GM12878 (cell line): ENCODE data around the gene TDP1. TPM values are rescaled to one million over a fixed set of nuclear protein-coding genes. Genes with fewer than 3 reads are reported as not detected.

Experiments
- ATAC-seq: fragments of 200-7000 bp; cut with Tn5 transposase; 3 replicates; pipeline ENCODE4 v1.9.1; 2020; ENCODE audit warnings: mild to moderate bottlenecking, moderate library complexity
- BruUV-seq: library from RNA; stranded (reverse); fragments of 400-500 nt; replicated peaks from 2 replicates; lab custom pipeline; 2021; lab: Mats Ljungman, UMichigan
- CTCF ChIA-PET: fragments of 300-600 bp; sonication (Branson Sonifier 250); formaldehyde crosslinking; extraction: SDS; loops from one replicate; lab custom pipeline; 2021; ENCODE audit warnings: inconsistent platforms; lab: Yijun Ruan, JAX
- POLR2A ChIA-PET: fragments of 350-600 bp; formaldehyde crosslinking; extraction: SDS; loops from one replicate; lab custom pipeline; 2021; ENCODE audit warnings: inconsistent platforms; lab: Charles Lee
- RAD21 ChIA-PET: fragments of 300-600 bp; sonication (Branson Sonifier 250); formaldehyde crosslinking; loops from one replicate; lab custom pipeline; 2023; ENCODE audit warnings: antibody characterized with exemption; ENCODE audit not compliant: unreplicated experiment; lab: Charles Lee
- SMC1A ChIA-PET: fragments of 300-600 bp; sonication (Branson Sonifier 250); formaldehyde crosslinking; loops from one replicate; lab custom pipeline; 2023; ENCODE audit not compliant: unreplicated experiment, uncharacterized antibody; lab: Charles Lee
- DNase-seq: peaks from one replicate; pipeline ENCODE4 v3.0.0-alpha.2; 2011; ENCODE audit warnings: low read depth, low spot score
- FAIRE-seq: peaks from 3 replicates; lab custom pipeline; 2011; peaks lifted over from hg19 to GRCh38; lab: Jason Lieb, UNC
- H2AFZ ChIP-seq: 2 replicates; pipeline ENCODE4 v1.6.0; 2011; ENCODE audit warnings: low read depth, low read length, control low read depth; ENCODE audit not compliant: control insufficient read depth
- H3K27ac ChIP-seq: 2 replicates; pipeline ENCODE4 v1.5.1; 2011; ENCODE audit warnings: control low read depth; ENCODE audit not compliant: control insufficient read depth, insufficient read depth
- H3K27me3 ChIP-seq, 2 experiments: replicated peaks in 1 of 2; 2 replicates each; pipeline versions ENCODE4 v1.6.0 to v1.6.1; 2011; ENCODE audit warnings: low read length in 1 of 2; ENCODE audit not compliant: control insufficient read depth in 2 of 2, insufficient read depth in 2 of 2
- H3K36me3 ChIP-seq, 2 experiments: 2 replicates each; pipeline ENCODE4 v1.5.1; 2011; ENCODE audit warnings: low read length in 1 of 2; ENCODE audit not compliant: control insufficient read depth in 2 of 2, insufficient read depth in 2 of 2
- H3K4me1 ChIP-seq: 2 replicates; pipeline ENCODE4 v1.6.1; 2011; ENCODE audit warnings: mild to moderate bottlenecking, low read length, moderate library complexity, mixed read lengths; ENCODE audit not compliant: control insufficient read depth, insufficient read depth
- H3K4me2 ChIP-seq: 2 replicates; pipeline ENCODE4 v1.6.0; 2011; ENCODE audit warnings: control low read depth; ENCODE audit not compliant: control insufficient read depth, insufficient read depth
- H3K4me3 ChIP-seq: fragments of 200-600 bp; sonication (generic); 2 replicates; pipeline ENCODE4 v1.5.1; 2016
- H3K79me2 ChIP-seq: 2 replicates; pipeline ENCODE4 v1.6.0; 2011; ENCODE audit warnings: low read length; ENCODE audit not compliant: control insufficient read depth, insufficient read depth
- H3K9ac ChIP-seq: 2 replicates; pipeline ENCODE4 v1.8.0; 2011; ENCODE audit warnings: low read length, control low read depth, mixed read lengths; ENCODE audit not compliant: control insufficient read depth, insufficient read depth
- H3K9me3 ChIP-seq: replicated peaks from 3 replicates; pipeline ENCODE4 v1.5.1; 2011; ENCODE audit warnings: mild to moderate bottlenecking, low read length; ENCODE audit not compliant: control insufficient read depth, insufficient read depth
- H4K20me1 ChIP-seq: 2 replicates; pipeline ENCODE4 v1.6.0; 2011; ENCODE audit not compliant: control insufficient read depth, insufficient read depth
- EZH2 ChIP-seq: IDR thresholded peaks from 2 replicates; pipeline ENCODE4 v1.6.1; 2012; ENCODE audit warnings: low read depth, mild to moderate bottlenecking, control low read depth, inconsistent platforms, low read length, borderline replicate concordance; ENCODE audit not compliant: control insufficient read depth
- GATAD2B ChIP-seq: fragments of 450-650 bp; conservative IDR thresholded peaks from 2 replicates; pipeline ENCODE4 v1.6.1; 2017; ENCODE audit warnings: low read depth, mild to moderate bottlenecking, moderate library complexity
- LARP7 ChIP-seq: fragments of 450-650 bp; IDR thresholded peaks from 2 replicates; pipeline ENCODE4 v1.6.1; 2017; ENCODE audit warnings: mild to moderate bottlenecking
- PML ChIP-seq: IDR thresholded peaks from 2 replicates; pipeline ENCODE4 v1.6.1; 2012; ENCODE audit warnings: low read length, inconsistent platforms
- POLR2AphosphoS5 ChIP-seq: IDR thresholded peaks from 2 replicates; pipeline ENCODE4 v1.6.1; 2011; ENCODE audit warnings: mild to moderate bottlenecking, low read length, inconsistent platforms
- POU2F2 ChIP-seq: IDR thresholded peaks from 3 replicates; pipeline ENCODE4 v1.6.1; 2011; ENCODE audit warnings: low read depth, mild to moderate bottlenecking, low read length, borderline replicate concordance
- TAF1 ChIP-seq: IDR thresholded peaks from 2 replicates; pipeline ENCODE4 v1.6.1; 2011; ENCODE audit warnings: mild to moderate bottlenecking, low read depth, low read length, borderline replicate concordance
- YY1 ChIP-seq: IDR thresholded peaks from 2 replicates; pipeline ENCODE4 v1.6.1; 2011; ENCODE audit warnings: low read depth, mild to moderate bottlenecking, low read length
- ZBTB11 ChIP-seq: fragments of 450-650 bp; formaldehyde crosslinking; IDR thresholded peaks from 2 replicates; pipeline ENCODE4 v1.5.0; 2022; ENCODE audit warnings: mild to moderate bottlenecking, missing genetic modification characterization
- ZNF207 ChIP-seq: fragments of 450-650 bp; IDR thresholded peaks from 2 replicates; pipeline ENCODE4 v1.6.1; 2014; ENCODE audit warnings: antibody characterized with exemption, mild to moderate bottlenecking, borderline replicate concordance
- ZZZ3 ChIP-seq: IDR thresholded peaks from 2 replicates; pipeline ENCODE4 v1.6.1; 2011; ENCODE audit warnings: low read depth; ENCODE audit not compliant: control insufficient read depth, insufficient read length
- WGBS: methylation state at CpG from one replicate; pipeline ENCODE4 v1.1.6; 2016; ENCODE audit warnings: low lambda C conversion rate; ENCODE audit not compliant: insufficient replicate concordance, insufficient coverage; ENCODE audit errors: missing lambda C conversion rate; 5-methylcytosine and 5-hydroxymethylcytosine counted together
- in situ Hi-C: fragments of 300-500 bp; cut with MboI; formaldehyde crosslinking; loops from 9 replicates; pipeline ENCODE4 v1.14.3; 2018; ENCODE audit warnings: mixed read lengths
- intact Hi-C: fragments of 100-400 bp; cut with micrococcal nuclease; formaldehyde crosslinking; loops from one replicate; pipeline ENCODE4 v1.14.2; 2022; ENCODE audit not compliant: unreplicated experiment
- polyA plus RNA-seq, 11 experiments: library from polyadenylated mRNA; depleted of rRNA in 4 of 11; unstranded in 6 of 11; stranded (reverse) in 5 of 11; fragments of >200 nt; fragmentation: Nextera tagmentation in 4 of 11; fragmentation: Illumina TruSeq in 1 of 11; extraction: Ambion mirVana in 4 of 11; extraction: Trizol in 1 of 11; gene quantifications; 1 replicate in 1 of 11; 2 replicates in 10 of 11; pipeline versions ENCODE4 v1.2.1 to v1.2.3, GENCODE V29; 2011 to 2016; ENCODE audit warnings: inconsistent platforms in 2 of 11, missing spikeins in 2 of 11, low read depth in 1 of 11
- total RNA-seq, 4 experiments: library from RNA; depleted of rRNA in 3 of 4; stranded (reverse); fragments of >200 nt in 3 of 4; fragmentation: Illumina TruSeq in 1 of 4; extraction: Trizol in 1 of 4; gene quantifications; 2 replicates each; pipeline versions ENCODE4 v1.2.1 to v1.2.3, GENCODE V29; 2013 to 2021
- TF ChIP-seq, protein P1 (sequence below): fragments of 450-650 bp; IDR thresholded peaks from 2 replicates; pipeline ENCODE4 v1.6.1; 2016; ENCODE audit warnings: mild to moderate bottlenecking
- TF ChIP-seq, protein P2 (sequence below): IDR thresholded peaks from 2 replicates; pipeline ENCODE4 v1.6.1; 2011; ENCODE audit warnings: borderline replicate concordance, low read depth, mild to moderate bottlenecking, moderate library complexity, low read length; ENCODE audit not compliant: insufficient read depth, poor library complexity, severe bottlenecking
- TF ChIP-seq, protein P3 (sequence below): fragments of 450-650 bp; IDR thresholded peaks from 2 replicates; pipeline ENCODE4 v1.6.1; 2016; ENCODE audit warnings: mild to moderate bottlenecking, moderate library complexity, borderline replicate concordance

TDP1 gene
- total and polyA plus RNA-seq, 10 of the 15 experiments (the other 5 are each of a cell fraction or from before 2014, with no cell fraction given), result 40.2 to 60.4 (median 54.1) TPM

DNA sequence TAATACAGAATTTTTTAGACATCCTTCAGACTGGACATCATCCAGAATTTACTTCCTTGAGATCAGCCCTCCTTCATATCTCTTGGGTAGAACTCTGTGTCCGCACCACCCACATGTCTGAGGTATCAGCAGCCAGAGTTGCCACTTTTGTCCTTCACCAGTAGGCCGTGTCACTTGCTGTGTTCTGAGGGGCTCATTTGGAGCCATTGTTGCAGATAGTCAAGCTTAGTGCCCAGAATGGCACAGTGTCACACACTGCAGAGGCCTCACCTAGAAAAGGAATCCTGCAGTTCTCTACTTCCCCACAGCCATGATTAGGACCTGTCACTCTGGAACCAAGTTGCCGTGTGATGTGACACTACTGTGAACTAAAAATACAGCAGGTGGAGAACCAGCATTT lies 69.2 kb downstream of the TDP1 start:
- Histone ChIP-seq H3K9ac (no peak overlapping the region), H3K9me3 (no peaks in the 10 kb centered on the region), H4K20me1 (no peaks in the 10 kb centered on the region), H3K27ac (no peak overlapping the region), H3K79me2 (no peaks in the 10 kb centered on the region), H2AFZ (no peak overlapping the region), H3K4me3 (no peak overlapping the region), H3K27me3 (no peaks in the 10 kb centered on the region), H3K4me1 (no peaks in the 10 kb centered on the region), H3K36me3 (peaks cover 11 to 20% of the 10 kb centered on the region in 2 experiments), H3K4me2 (no peak overlapping the region)
- in situ Hi-C loops (no loop called here), intact Hi-C loops (no loop called here)
- FAIRE-seq, result no peak
- 96% methylated on average over 3 of the region's 3 CpGs for WGBS
- ChIA-PET SMC1A (no interaction called here), CTCF (interaction anchor here (1.2 kb wide), 1 partner anchor 52 kb away, joined by 3 read pairs; no protein-coding TSS in a partner anchor), RAD21 (no interaction called here), POLR2A (no interaction called here)
- no peak for DNase-seq
- no TSS peak for BruUV-seq
- ATAC-seq, result no peak
- no peak for TF ChIP-seq LARP7
- TF ChIP-seq ZZZ3, result no peak
- TF ChIP-seq, protein P1, sequence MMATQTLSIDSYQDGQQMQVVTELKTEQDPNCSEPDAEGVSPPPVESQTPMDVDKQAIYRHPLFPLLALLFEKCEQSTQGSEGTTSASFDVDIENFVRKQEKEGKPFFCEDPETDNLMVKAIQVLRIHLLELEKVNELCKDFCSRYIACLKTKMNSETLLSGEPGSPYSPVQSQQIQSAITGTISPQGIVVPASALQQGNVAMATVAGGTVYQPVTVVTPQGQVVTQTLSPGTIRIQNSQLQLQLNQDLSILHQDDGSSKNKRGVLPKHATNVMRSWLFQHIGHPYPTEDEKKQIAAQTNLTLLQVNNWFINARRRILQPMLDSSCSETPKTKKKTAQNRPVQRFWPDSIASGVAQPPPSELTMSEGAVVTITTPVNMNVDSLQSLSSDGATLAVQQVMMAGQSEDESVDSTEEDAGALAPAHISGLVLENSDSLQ, result no peak
- no peak for TF ChIP-seq PML
- TF ChIP-seq ZBTB11 (CRISPR knock-in tag), result no peak
- no peak for TF ChIP-seq POU2F2
- TF ChIP-seq TAF1, result no peak
- no peak for TF ChIP-seq YY1
- no peak for TF ChIP-seq ZNF207
- TF ChIP-seq GATAD2B, result no peak
- TF ChIP-seq, protein P2, sequence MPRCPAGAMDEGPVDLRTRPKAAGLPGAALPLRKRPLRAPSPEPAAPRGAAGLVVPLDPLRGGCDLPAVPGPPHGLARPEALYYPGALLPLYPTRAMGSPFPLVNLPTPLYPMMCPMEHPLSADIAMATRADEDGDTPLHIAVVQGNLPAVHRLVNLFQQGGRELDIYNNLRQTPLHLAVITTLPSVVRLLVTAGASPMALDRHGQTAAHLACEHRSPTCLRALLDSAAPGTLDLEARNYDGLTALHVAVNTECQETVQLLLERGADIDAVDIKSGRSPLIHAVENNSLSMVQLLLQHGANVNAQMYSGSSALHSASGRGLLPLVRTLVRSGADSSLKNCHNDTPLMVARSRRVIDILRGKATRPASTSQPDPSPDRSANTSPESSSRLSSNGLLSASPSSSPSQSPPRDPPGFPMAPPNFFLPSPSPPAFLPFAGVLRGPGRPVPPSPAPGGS, result no peak
- no peak for TF ChIP-seq EZH2
- TF ChIP-seq, protein P3, sequence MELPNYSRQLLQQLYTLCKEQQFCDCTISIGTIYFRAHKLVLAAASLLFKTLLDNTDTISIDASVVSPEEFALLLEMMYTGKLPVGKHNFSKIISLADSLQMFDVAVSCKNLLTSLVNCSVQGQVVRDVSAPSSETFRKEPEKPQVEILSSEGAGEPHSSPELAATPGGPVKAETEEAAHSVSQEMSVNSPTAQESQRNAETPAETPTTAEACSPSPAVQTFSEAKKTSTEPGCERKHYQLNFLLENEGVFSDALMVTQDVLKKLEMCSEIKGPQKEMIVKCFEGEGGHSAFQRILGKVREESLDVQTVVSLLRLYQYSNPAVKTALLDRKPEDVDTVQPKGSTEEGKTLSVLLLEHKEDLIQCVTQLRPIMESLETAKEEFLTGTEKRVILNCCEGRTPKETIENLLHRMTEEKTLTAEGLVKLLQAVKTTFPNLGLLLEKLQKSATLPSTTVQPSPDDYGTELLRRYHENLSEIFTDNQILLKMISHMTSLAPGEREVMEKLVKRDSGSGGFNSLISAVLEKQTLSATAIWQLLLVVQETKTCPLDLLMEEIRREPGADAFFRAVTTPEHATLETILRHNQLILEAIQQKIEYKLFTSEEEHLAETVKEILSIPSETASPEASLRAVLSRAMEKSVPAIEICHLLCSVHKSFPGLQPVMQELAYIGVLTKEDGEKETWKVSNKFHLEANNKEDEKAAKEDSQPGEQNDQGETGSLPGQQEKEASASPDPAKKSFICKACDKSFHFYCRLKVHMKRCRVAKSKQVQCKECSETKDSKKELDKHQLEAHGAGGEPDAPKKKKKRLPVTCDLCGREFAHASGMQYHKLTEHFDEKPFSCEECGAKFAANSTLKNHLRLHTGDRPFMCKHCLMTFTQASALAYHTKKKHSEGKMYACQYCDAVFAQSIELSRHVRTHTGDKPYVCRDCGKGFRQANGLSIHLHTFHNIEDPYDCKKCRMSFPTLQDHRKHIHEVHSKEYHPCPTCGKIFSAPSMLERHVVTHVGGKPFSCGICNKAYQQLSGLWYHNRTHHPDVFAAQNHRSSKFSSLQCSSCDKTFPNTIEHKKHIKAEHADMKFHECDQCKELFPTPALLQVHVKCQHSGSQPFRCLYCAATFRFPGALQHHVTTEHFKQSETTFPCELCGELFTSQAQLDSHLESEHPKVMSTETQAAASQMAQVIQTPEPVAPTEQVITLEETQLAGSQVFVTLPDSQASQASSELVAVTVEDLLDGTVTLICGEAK, result no peak
- no peak for TF ChIP-seq POLR2AphosphoS5
